NCI-H460 (cell line): Measurements from ENCODE around the gene ASIC2. TPM values are rescaled to one million over a fixed set of nuclear protein-coding genes. Genes with fewer than 3 reads are reported as not detected.

Experiments used
- DNase-seq: peaks from one replicate; pipeline ENCODE4 v3.0.0-alpha.2; 2016; ENCODE audit warnings: low read depth; ENCODE audit errors: extremely low read depth
- total RNA-seq: library from RNA; depleted of rRNA; stranded (reverse); fragments of >200 nt; shearing (Covaris generic); gene quantifications from 2 replicates; pipeline ENCODE4 v1.2.3, GENCODE V29; 2014

Gene ASIC2
- total RNA-seq, 1 experiment from 2014 or later = not detected

- no peak for DNase-seq
Measured at GRCh38 chr17:33258296-33258695, 34.8 kb downstream of the ASIC2 start.

DNA sequence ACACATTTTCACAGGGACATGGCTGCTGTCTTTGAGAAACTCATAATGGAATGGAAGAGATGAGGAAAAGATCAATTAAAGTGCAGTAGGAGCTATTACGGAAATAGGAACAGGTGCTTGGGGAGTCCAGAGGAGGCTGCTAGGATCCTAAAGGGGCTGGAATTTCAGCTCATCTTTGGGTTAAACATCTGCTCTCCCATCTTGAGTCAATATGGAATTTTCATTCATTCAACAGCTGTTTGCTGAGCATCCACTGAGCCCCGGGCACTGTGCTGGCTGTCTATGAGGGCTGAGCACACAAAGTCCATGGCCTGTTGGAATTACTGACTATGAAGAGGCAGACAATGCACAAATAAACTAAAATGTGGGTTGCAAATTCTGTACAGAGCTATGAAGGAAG lies 47.9 kb downstream of the ASIC2 start:
- DNase-seq = no peak

DNA sequence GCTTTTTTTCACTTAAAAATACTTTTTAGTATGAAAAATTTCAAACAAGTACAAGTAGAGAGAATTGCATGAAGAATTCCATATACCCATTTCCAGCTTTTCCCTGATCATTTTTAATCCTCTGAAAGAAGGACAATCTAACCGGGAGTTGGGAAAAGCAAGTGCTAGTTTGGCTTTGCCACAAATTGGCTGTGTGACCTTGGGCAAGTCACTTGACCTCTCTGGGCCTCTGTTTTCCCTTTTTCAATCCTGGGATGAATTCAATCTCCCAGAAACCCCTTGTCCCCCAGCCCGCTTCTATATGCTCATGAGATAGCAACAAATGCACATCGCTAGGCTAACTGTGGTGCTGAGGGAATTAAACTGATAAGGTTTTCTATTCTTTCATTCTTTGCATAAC lies 49.4 kb downstream of the ASIC2 start:
- no peak for DNase-seq

GRCh38 chr17:33242375-33243124 lies 50.5 kb downstream of the ASIC2 start:
- no peak for DNase-seq

DNA sequence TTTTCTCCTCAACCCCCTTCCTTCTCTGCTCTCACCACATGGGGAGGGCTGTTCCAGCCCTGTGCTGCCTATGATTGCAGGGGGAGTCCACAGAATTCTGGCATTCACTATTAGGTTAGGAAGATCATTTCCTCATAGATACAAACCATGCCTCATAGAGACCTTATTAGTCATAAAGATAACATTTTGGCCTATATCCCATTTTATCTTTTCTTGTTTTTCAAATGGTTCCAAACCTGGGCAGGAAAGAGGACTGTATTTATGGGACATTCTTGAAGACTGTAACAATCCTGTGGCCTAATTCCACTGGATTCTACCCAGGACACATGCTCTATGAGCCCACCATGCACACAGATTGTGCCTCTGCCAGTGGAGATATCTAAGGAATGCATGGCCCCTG lies 51.7 kb downstream of the ASIC2 start:
- no peak for DNase-seq

GRCh38 chr17:33240362-33240761 lies 52.7 kb downstream of the ASIC2 start:
- DNase-seq = no peak

- no peak for DNase-seq
Measured at GRCh38 chr17:33239702-33240101, 53.4 kb downstream of the ASIC2 start.

DNA sequence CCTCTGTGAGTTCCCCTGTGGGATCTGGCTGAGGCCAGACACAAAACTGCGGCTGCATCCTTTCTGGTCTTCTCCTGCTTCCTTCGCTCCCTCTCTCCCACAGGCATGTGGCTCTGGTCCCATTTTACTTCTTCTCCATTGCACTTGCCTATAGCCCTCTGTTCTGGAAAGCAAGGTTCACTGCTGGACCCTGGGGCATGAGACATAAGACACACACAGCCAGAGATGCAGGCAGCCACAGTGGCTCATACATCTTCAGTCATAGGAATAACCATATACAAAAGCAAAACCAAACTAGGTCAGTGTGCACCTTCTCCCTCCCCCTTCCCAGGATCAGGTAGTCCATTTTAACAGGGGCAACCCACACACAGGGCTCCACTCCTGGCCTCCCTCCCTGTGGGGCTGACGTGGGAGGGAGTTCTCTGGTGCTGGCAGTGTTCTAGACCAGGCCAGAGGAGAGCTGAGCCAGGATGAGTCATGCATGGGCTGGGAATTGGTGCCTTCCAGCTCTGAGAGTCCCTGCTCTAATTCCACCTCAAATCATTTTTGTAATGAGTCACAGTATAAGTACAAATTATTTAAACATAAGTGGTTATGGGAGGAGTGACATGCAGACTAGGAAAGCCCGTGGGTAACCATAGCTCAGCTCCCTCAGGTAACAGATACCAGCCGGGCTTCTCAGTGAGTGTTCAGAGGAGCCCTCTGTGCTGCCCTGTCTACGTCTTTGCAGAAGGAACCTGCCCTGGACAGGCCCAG lies 58.0 kb downstream of the ASIC2 start:
- no peak for DNase-seq

DNA sequence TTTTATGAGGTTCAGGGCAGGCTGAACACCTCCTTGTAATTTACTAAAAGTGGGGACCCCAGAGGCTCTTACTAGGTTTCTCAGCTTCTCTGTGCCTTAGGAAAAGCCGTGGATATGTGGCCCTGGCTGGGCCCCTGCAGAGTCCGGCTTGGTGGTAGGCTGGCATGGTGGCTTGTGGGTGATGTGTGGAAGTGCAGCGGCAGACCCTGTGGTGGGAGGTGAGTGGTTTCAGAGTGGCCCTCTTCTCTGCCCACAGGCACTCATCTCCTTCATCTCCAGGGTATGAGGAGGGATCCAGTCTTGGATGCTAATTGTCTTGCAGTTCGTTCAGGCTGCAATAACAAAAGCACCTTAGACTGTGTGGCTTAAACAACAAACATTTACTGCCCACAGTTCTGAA lies 58.9 kb downstream of the ASIC2 start:
- DNase-seq = no peak

- no peak for DNase-seq
Measured at GRCh38 chr17:33233811-33234177, 59.3 kb downstream of the ASIC2 start.

DNA sequence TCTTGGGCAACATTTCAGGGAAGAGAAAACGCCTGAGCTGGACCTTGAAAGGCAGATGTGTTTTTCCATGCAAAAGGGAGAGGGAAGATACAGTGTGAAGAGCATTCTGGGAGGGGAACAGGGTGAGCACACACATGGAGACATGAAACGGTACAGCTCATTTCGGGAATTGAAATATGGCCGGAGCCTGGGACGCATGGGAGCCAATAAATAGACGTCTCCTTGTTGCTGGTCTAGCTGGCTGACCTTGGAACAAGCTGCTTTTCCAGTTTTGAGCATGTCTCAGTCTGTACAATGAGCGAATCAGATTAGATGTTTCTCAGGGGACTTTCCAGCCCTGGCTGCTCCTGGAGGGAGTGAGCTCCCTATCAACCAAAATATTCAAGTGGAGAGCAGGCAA lies 63.6 kb downstream of the ASIC2 start:
- DNase-seq = no peak

- no peak for DNase-seq
Measured at GRCh38 chr17:33229028-33229427, 64.1 kb downstream of the ASIC2 start.

DNA sequence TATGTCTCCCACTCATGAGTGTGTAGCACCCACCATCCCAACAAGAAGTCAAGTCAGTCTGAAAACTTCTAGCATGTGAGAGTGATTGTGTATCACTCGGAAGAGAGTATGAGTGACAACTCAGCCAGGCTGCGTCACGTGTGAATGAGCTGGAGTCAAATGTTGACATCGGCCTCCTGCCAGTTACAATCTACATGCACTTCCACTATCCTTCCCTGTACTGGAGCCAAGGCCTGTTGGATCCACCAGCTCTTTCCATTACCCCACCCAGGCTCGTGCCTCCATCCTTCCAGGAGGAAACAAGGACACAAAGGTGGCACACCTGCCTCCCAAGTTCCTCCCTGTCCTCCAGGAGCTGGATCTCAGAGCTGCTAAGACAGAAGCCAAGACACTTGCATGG lies 64.5 kb downstream of the ASIC2 start:
- DNase-seq = no peak

GRCh38 chr17:33227911-33228310 lies 65.2 kb downstream of the ASIC2 start:
- DNase-seq = no peak

- DNase-seq = no peak
Measured at GRCh38 chr17:33225994-33226393, 67.1 kb downstream of the ASIC2 start.

GRCh38 chr17:33225509-33225908 lies 67.6 kb downstream of the ASIC2 start:
- DNase-seq = no peak

- DNase-seq = no peak
Measured at GRCh38 chr17:33220036-33220435, 73.1 kb downstream of the ASIC2 start.

DNA sequence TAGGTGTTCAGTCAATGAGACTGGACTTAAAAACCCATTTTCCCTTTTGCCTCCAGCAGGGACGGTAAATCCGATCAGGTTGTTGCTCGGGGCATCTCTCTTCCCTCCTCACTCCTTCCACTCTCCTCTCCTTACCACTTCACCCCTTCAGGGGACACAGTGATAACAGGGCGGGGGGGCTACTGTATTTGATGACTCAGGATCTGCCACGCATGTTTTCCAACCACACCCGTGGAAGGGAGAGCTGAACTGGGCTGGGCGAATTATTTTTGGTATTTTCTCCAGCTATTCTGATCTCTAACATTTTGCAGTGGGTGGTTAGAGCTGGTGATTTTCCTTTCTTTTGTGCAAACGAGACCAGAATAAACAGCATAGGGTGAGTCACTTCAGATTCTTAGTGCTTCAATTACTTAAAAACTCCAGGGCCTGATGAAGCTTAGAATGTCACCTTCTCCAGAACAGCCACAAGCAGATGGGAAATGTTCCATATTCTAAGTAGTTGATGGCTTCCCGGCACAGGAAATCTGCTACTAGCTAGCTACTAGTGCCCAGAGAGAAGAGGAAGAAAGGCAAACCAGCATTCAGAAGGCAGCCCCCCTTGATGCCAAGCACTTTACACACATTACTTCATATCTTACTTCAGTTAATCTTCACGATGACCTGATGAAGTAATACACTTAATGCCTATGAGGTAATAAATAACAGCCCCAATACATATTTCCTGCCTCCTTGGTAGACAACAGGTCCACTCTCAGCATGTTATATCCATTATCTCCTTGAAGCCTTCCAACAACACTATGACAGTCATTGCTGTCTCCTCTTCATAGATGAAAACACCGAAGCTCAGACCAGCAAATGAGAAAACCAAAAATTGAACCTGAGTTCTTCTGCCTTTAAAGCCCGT lies 74.1 kb downstream of the ASIC2 start:
- no peak for DNase-seq

GRCh38 chr17:33217891-33218290 lies 75.2 kb downstream of the ASIC2 start:
- DNase-seq = no peak

DNA sequence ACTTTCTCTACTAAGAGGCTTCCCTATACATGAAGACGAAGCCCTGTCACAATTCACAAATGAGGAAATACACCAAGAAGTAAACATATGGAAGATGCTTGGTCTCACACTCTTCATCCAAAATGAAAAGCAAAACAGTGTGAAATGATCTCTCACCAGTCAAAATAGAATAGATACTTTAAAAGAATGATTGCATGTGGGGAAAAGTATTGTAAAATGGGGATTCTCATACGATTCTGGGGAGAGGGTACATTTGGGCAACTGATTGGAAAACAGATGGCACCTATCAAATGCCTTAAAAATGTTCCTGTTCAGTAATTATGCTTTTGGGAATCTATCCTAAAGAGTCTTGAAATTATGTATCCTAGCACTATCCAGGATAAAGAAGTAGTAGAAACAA lies 78.1 kb downstream of the ASIC2 start:
- no peak for DNase-seq

DNA sequence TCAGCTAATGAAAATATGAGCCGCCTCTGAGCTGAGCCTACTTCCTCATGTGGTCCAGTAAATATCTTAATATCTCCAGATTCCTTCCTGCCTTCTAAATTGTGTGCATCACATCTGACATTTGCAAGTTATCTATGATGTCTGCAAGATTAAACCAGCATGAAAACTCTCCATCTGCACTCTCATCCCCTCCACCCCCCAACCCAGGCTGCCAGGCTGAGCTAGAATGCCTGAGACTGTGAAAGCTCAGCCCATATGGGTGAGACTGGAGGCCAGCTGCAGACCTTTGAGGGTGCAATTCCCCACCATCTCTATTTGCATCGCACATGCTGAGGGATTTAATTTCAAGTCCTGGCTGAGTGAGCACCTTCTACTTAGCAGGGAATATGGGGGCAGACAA lies 82.8 kb downstream of the ASIC2 start:
- no peak for DNase-seq
